Measurements from ENCODE around the gene SGPP2. TPM values are rescaled to one million over a fixed set of nuclear protein-coding genes. Genes with fewer than 3 reads are reported as not detected.
A peak's percentile ranks its signal among the peaks of the same experiment; 100 is the strongest.
"Not testable (repeated sequence)": the region's sequence is repeated elsewhere in the genome, so short reads cannot be mapped to it uniquely, and the experiment has no call there.

The SGPP2 gene
- total and polyA plus RNA-seq, 2 experiments from 2014 or later = 0.08 TPM; not detected in 1

GRCh38 chr2:222410534-222410933, 13.8 kb upstream of the SGPP2 start (continued):
- TF ChIP-seq EZH2 (IDR thresholded peaks at IDR 0.05; ENCODE audit: low read depth, unreplicated experiment) (no peak), CREB1 (CRISPR knock-in tag; IDR thresholded peaks at IDR 0.05; ENCODE audit: low read depth) (no peak), JUNB (IDR thresholded peaks at IDR 0.05; ENCODE audit: unreplicated experiment) (no peak)

- not testable (repeated sequence) for H3K4me2 ChIP-seq; H4K20me1 ChIP-seq (replicated peaks; ENCODE audit: insufficient read depth); H3K27ac Mint-ChIP-seq; ATAC-seq; H3K36me3 ChIP-seq (ENCODE audit: insufficient read depth); H3K4me3 ChIP-seq; DNase-seq (ENCODE audit: low spot score); H3K27me3 Mint-ChIP-seq (ENCODE audit: insufficient read depth, low read depth, poor library complexity); H3K27me3 ChIP-seq (ENCODE audit: insufficient read depth); H3K4me1 Mint-ChIP-seq; H2AFZ ChIP-seq; H3K27ac ChIP-seq (ENCODE audit: low read depth); H3K9me2 ChIP-seq (ENCODE audit: insufficient read depth); H3K79me2 ChIP-seq (replicated peaks; ENCODE audit: insufficient read depth); H3K4me1 ChIP-seq (ENCODE audit: insufficient read depth); H3F3A ChIP-seq (replicated peaks; ENCODE audit: low read depth); H3K4me3 Mint-ChIP-seq
- Mint-ChIP-seq H3K9me3 (peaks cover 60% of the 10 kb centered on the region), H3K36me3 (ENCODE audit: low read depth) (peaks cover 33% of the 10 kb centered on the region; the same call in 2 of the 3 replicates)
These were observed 12.0 kb upstream of the SGPP2 start for GRCh38 chr2:222412334-222412733.

DNA sequence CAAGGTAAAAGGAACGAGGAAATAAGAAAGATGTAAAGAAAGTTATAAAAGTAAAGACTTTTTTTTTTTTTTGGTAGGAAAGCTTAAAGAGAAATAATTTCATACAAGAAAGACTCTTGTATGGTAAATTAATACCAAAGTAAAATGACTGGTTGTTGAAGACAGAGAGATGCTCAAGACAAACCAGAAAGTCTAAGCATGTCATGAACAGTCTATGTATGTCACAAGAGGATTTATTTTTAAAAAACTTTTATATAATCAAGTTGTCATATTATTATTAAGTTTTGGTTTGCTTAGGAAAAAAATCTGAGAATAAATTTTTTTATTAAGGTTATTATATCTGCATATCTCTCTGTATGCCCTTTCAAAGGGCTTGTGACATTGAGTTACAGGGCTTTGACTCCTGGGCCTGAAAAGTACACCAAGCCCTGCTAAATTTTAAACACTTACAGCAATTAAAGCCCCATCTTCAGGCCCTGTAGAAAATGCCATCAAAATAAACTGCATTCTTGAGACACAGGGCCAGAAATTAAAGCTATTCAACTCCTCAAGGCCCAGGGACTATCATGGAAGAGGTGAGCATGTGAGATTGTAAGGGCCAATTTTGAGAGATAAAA, 10.9 kb upstream of the SGPP2 start:
- H3K9me2 ChIP-seq (ENCODE audit: insufficient read depth) = 0 out of 2 replicates have a peak, but pooled peaks cover 10% of the 10 kb centered on the region
- no peaks in the 10 kb centered on the region for H3K27me3 ChIP-seq (ENCODE audit: insufficient read depth)
- no peaks in the 10 kb centered on the region for H3K4me1 ChIP-seq (ENCODE audit: insufficient read depth)
- DNase-seq (ENCODE audit: low spot score) (peak; percentile 31), ATAC-seq (no peak)
- no peak overlapping the region for H2AFZ ChIP-seq
- no peaks in the 10 kb centered on the region for H3K79me2 ChIP-seq (replicated peaks; ENCODE audit: insufficient read depth)
- Mint-ChIP-seq H3K27me3 (ENCODE audit: insufficient read depth, low read depth, poor library complexity) (peaks cover 5% of the 10 kb centered on the region), H3K9me3 (peaks cover 60% of the 10 kb centered on the region), H3K27ac (no peak overlapping the region), H3K4me3 (no peak overlapping the region), H3K36me3 (ENCODE audit: low read depth) (peaks cover 33% of the 10 kb centered on the region; the same call in 2 of the 3 replicates), H3K4me1 (peaks cover 2% of the 10 kb centered on the region; the same call in 1 of the 3 replicates)
- TF ChIP-seq ZNF114 (CRISPR knock-in tag; IDR thresholded peaks at IDR 0.05) (no peak), POLR2AphosphoS5 (IDR thresholded peaks at IDR 0.05; ENCODE audit: low read depth) (no peak), ETS1 (IDR thresholded peaks at IDR 0.05) (no peak)
- H4K20me1 ChIP-seq (replicated peaks; ENCODE audit: insufficient read depth) = no peaks in the 10 kb centered on the region
- H3K4me3 ChIP-seq = no peak overlapping the region
- no peak overlapping the region for H3K4me2 ChIP-seq
- H3K36me3 ChIP-seq (ENCODE audit: insufficient read depth) = peaks cover 8% of the 10 kb centered on the region
- no peaks in the 10 kb centered on the region for H3F3A ChIP-seq (replicated peaks; ENCODE audit: low read depth)
- H3K27ac ChIP-seq (ENCODE audit: low read depth) = no peak overlapping the region

DNA sequence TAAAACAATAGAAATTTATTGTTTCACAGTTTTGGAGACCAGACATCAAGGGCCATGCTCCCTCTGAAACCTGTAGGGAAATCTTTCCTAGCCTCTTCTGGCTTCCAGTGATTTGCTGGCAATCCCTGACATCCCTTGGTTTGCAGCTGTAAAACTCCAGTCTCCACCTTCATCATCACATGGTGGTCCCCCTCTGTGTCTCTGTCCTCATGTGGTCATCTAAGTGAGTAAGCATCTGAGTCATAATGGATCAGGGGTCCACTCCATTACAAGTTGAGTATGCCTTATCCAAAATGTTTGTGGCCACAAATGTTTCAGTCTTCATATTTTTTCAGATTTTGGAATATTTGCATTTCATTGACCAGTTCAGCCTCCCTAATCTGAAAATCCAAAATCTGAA, 5.6 kb upstream of the SGPP2 start:
- H3K27ac ChIP-seq (ENCODE audit: low read depth) = no peak overlapping the region
- no peak overlapping the region for H3K4me3 ChIP-seq
- Mint-ChIP-seq H3K4me3 (no peak overlapping the region), H3K27me3 (ENCODE audit: insufficient read depth, low read depth, poor library complexity) (peaks cover 27% of the 10 kb centered on the region), H3K4me1 (peaks cover 12% of the 10 kb centered on the region; the same call in 2 of the 3 replicates), H3K36me3 (ENCODE audit: low read depth) (peaks cover 9% of the 10 kb centered on the region; the same call in 2 of the 3 replicates), H3K27ac (no peak overlapping the region), H3K9me3 (peaks cover 27% of the 10 kb centered on the region)
- peaks cover 41% of the 10 kb centered on the region for H3K27me3 ChIP-seq (ENCODE audit: insufficient read depth)
- H3K4me2 ChIP-seq = no peak overlapping the region
- DNase-seq (ENCODE audit: low spot score) = no peak
- H3K79me2 ChIP-seq (replicated peaks; ENCODE audit: insufficient read depth) = no peaks in the 10 kb centered on the region
- 0 out of 2 replicates have a peak, but pooled peaks cover 10% of the 10 kb centered on the region for H3K9me2 ChIP-seq (ENCODE audit: insufficient read depth)
- peaks cover 5% of the 10 kb centered on the region; the same call in 1 of the 2 replicates for H3K4me1 ChIP-seq (ENCODE audit: insufficient read depth)
- no peak for ATAC-seq
- no peaks in the 10 kb centered on the region; the same call in 1 of the 2 replicates for H4K20me1 ChIP-seq (replicated peaks; ENCODE audit: insufficient read depth)
- H3K36me3 ChIP-seq (ENCODE audit: insufficient read depth) = no peaks in the 10 kb centered on the region
- no peaks in the 10 kb centered on the region for H3F3A ChIP-seq (replicated peaks; ENCODE audit: low read depth)
- no peak overlapping the region for H2AFZ ChIP-seq
- TF ChIP-seq, protein P1, sequence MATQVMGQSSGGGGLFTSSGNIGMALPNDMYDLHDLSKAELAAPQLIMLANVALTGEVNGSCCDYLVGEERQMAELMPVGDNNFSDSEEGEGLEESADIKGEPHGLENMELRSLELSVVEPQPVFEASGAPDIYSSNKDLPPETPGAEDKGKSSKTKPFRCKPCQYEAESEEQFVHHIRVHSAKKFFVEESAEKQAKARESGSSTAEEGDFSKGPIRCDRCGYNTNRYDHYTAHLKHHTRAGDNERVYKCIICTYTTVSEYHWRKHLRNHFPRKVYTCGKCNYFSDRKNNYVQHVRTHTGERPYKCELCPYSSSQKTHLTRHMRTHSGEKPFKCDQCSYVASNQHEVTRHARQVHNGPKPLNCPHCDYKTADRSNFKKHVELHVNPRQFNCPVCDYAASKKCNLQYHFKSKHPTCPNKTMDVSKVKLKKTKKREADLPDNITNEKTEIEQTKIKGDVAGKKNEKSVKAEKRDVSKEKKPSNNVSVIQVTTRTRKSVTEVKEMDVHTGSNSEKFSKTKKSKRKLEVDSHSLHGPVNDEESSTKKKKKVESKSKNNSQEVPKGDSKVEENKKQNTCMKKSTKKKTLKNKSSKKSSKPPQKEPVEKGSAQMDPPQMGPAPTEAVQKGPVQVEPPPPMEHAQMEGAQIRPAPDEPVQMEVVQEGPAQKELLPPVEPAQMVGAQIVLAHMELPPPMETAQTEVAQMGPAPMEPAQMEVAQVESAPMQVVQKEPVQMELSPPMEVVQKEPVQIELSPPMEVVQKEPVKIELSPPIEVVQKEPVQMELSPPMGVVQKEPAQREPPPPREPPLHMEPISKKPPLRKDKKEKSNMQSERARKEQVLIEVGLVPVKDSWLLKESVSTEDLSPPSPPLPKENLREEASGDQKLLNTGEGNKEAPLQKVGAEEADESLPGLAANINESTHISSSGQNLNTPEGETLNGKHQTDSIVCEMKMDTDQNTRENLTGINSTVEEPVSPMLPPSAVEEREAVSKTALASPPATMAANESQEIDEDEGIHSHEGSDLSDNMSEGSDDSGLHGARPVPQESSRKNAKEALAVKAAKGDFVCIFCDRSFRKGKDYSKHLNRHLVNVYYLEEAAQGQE (IDR thresholded peaks at IDR 0.05; ENCODE audit: unreplicated experiment) = no peak
- no peak for TF ChIP-seq STAT1 (IDR thresholded peaks at IDR 0.05; ENCODE audit: unreplicated experiment)
- TF ChIP-seq POLR2AphosphoS5 (IDR thresholded peaks at IDR 0.05; ENCODE audit: low read depth) = no peak
- no peak for TF ChIP-seq NANOG (IDR thresholded peaks at IDR 0.05; ENCODE audit: borderline replicate concordance)
- no peak for TF ChIP-seq EZH2 (IDR thresholded peaks at IDR 0.05; ENCODE audit: low read depth, unreplicated experiment)
- no peak for TF ChIP-seq ZNF331 (CRISPR knock-in tag; IDR thresholded peaks at IDR 0.05; ENCODE audit: low read depth)
- no peak for TF ChIP-seq CREB1 (CRISPR knock-in tag; IDR thresholded peaks at IDR 0.05; ENCODE audit: low read depth)
- no peak for TF ChIP-seq ETS1 (IDR thresholded peaks at IDR 0.05)
